Fibroblast of lung (primary cell): ENCODE results near the gene KCNMA1. TPM values are rescaled to one million over a fixed set of nuclear protein-coding genes. Genes with fewer than 3 reads are reported as not detected.

ENCODE experiments used
- DNase-seq, 2 donors: peaks; one replicate each; pipeline versions ENCODE4 v3.0.0 to v3.0.0-alpha.2; 2010; ENCODE audit warnings: low read depth in 2 of 2
- H2AFZ ChIP-seq: 2 replicates; pipeline ENCODE4 v1.5.1; 2012; ENCODE audit warnings: low read length, control low read depth, inconsistent platforms
- H3K27ac ChIP-seq: 2 replicates; pipeline ENCODE4 v1.5.1; 2011; ENCODE audit warnings: low read length, control low read depth; ENCODE audit not compliant: insufficient read depth
- H3K27me3 ChIP-seq: 2 replicates; pipeline ENCODE4 v1.5.1; 2011; ENCODE audit warnings: mild to moderate bottlenecking, low read length; ENCODE audit not compliant: control insufficient read depth, insufficient read depth
- H3K36me3 ChIP-seq: 2 replicates; pipeline ENCODE4 v1.5.1; 2011; ENCODE audit warnings: low read length; ENCODE audit not compliant: control insufficient read depth, insufficient read depth
- H3K4me1 ChIP-seq: 2 replicates; pipeline ENCODE4 v1.5.1; 2011; ENCODE audit warnings: low read length; ENCODE audit not compliant: control insufficient read depth, insufficient read depth; ENCODE audit errors: extremely low read depth
- H3K4me2 ChIP-seq: 2 replicates; pipeline ENCODE4 v1.5.1; 2011; ENCODE audit warnings: low read length, control low read depth; ENCODE audit not compliant: insufficient read depth; ENCODE audit errors: extremely low read depth
- H3K4me3 ChIP-seq, 4 experiments: fragments of 200-600 bp in 1 of 4; sonication (generic) in 1 of 4; replicated peaks in 1 of 4; 2 replicates each; pipeline ENCODE4 v1.5.1; 2011 to 2016; ENCODE audit warnings: low read length in 4 of 4, low read depth in 3 of 4, mild to moderate bottlenecking in 3 of 4, control low read depth in 2 of 4, inconsistent platforms in 1 of 4, mixed read lengths in 1 of 4; ENCODE audit not compliant: insufficient read depth in 1 of 4; ENCODE audit errors: control extremely low read depth in 1 of 4
- H3K79me2 ChIP-seq: 2 replicates; pipeline ENCODE4 v1.5.1; 2012; ENCODE audit warnings: mild to moderate bottlenecking, low read length, inconsistent platforms; ENCODE audit not compliant: control insufficient read depth, insufficient read depth
- H3K9ac ChIP-seq: 2 replicates; pipeline ENCODE4 v1.5.1; 2011; ENCODE audit warnings: mild to moderate bottlenecking, low read length, control low read depth; ENCODE audit not compliant: insufficient read depth
- H3K9me3 ChIP-seq: 2 replicates; pipeline ENCODE4 v1.5.1; 2012; ENCODE audit warnings: low read depth, low read length; ENCODE audit not compliant: control insufficient read depth, insufficient read depth
- H4K20me1 ChIP-seq: 2 replicates; pipeline ENCODE4 v1.5.1; 2011; ENCODE audit warnings: low read length; ENCODE audit not compliant: control insufficient read depth, insufficient read depth; ENCODE audit errors: extremely low read depth
- CTCF ChIP-seq, 2 donors: IDR thresholded peaks in 1 of 2; conservative IDR thresholded peaks in 1 of 2; 1 replicate in 1 of 2; 2 replicates in 1 of 2; pipeline ENCODE4 v1.5.1; 2011 to 2012; ENCODE audit warnings: low read length in 2 of 2, control low read depth in 1 of 2, inconsistent platforms in 1 of 2, low read depth in 1 of 2, mild to moderate bottlenecking in 1 of 2
- EZH2 ChIP-seq: IDR thresholded peaks from 2 replicates; pipeline ENCODE4 v1.5.1; 2012; ENCODE audit warnings: low read length, control low read depth, mild to moderate bottlenecking; ENCODE audit errors: missing control alignments
- polyA plus RNA-seq, 2 donors: library from polyadenylated mRNA; depleted of rRNA in 1 of 2; stranded (reverse) in 1 of 2; unstranded in 1 of 2; fragments of >200 nt; gene quantifications; 2 replicates each; pipeline ENCODE4 v1.2.1, GENCODE V29; 2011 to 2012; ENCODE audit warnings: missing spikeins in 1 of 2
- total RNA-seq: library from RNA; depleted of rRNA; stranded (reverse); fragments of >200 nt; gene quantifications from 2 replicates; pipeline ENCODE4 v1.2.1, GENCODE V29; 2014

The KCNMA1 gene
- total and polyA plus RNA-seq, 2 donors (not counting 1 experiment from before 2014, with no cell fraction given) = 31.0 to 138 TPM

DNA sequence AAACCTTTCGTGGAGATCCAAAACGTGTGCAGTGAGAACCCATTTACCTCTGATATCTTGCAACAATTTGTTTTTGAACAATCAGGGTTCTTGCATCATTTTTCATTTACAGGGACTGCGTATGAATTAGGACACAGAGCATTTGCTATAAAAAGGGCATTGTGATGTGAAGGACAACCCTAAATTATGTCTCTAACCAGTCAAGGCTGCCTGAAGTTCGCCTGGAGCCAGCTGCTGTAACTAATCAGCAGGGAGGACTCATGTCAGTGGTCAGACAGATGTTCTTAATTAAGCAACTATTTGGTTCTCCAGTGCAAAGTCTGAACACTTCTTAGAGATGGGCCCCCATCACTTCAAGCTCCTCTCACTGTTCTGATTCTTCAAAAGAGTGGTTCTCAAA, 674.8 kb downstream of the KCNMA1 start:
- no peak overlapping the region for H3K4me3 ChIP-seq
- H3K27me3 ChIP-seq = no peaks in the 10 kb centered on the region
- H3K4me1 ChIP-seq = no peaks in the 10 kb centered on the region
- no peaks in the 10 kb centered on the region for H4K20me1 ChIP-seq
- DNase-seq = peak in 1 of 2 donors; percentile 9
- H3K4me2 ChIP-seq = no peak overlapping the region
- H3K36me3 ChIP-seq = no peaks in the 10 kb centered on the region
- H2AFZ ChIP-seq = no peak overlapping the region
- H3K9me3 ChIP-seq = no peaks in the 10 kb centered on the region
- no peak overlapping the region for H3K27ac ChIP-seq
- H3K9ac ChIP-seq = no peak overlapping the region
- TF ChIP-seq EZH2 (no peak), CTCF (conservative IDR thresholded peaks at IDR 0.05 in 1 of 2, IDR thresholded peaks at IDR 0.05 in 1 of 2; ENCODE audit: low read depth in 1 of 2, low read length in 2 of 2) (no peak)
- H3K79me2 ChIP-seq = no peaks in the 10 kb centered on the region

- Histone ChIP-seq H3K4me3 (no peak overlapping the region), H3K36me3 (no peaks in the 10 kb centered on the region), H3K4me1 (no peaks in the 10 kb centered on the region), H4K20me1 (no peaks in the 10 kb centered on the region), H3K9ac (no peak overlapping the region), H3K27ac (no peak overlapping the region), H3K4me2 (no peak overlapping the region), H3K27me3 (no peaks in the 10 kb centered on the region), H2AFZ (no peak overlapping the region), H3K79me2 (no peaks in the 10 kb centered on the region), H3K9me3 (no peaks in the 10 kb centered on the region)
- TF ChIP-seq EZH2 = no peak
- no peak for TF ChIP-seq CTCF (conservative IDR thresholded peaks at IDR 0.05 in 1 of 2, IDR thresholded peaks at IDR 0.05 in 1 of 2; ENCODE audit: low read depth in 1 of 2, low read length in 2 of 2)
- DNase-seq = no peak
These were observed 675.8 kb downstream of the KCNMA1 start for GRCh38 chr10:76961841-76962240.

- Histone ChIP-seq H3K36me3 (no peaks in the 10 kb centered on the region), H3K79me2 (no peaks in the 10 kb centered on the region), H2AFZ (no peak overlapping the region), H3K9ac (no peak overlapping the region), H3K9me3 (no peaks in the 10 kb centered on the region), H3K4me1 (no peaks in the 10 kb centered on the region), H3K4me3 (no peak overlapping the region), H3K27ac (no peak overlapping the region), H3K4me2 (no peak overlapping the region), H4K20me1 (no peaks in the 10 kb centered on the region), H3K27me3 (no peaks in the 10 kb centered on the region)
- TF ChIP-seq CTCF (conservative IDR thresholded peaks at IDR 0.05 in 1 of 2, IDR thresholded peaks at IDR 0.05 in 1 of 2; ENCODE audit: low read depth in 1 of 2, low read length in 2 of 2) (no peak), EZH2 (no peak)
- no peak for DNase-seq
These were observed 678.5 kb downstream of the KCNMA1 start for GRCh38 chr10:76959111-76959510.
